Type B pancreatic cell (in vitro differentiated cells): ENCODE data around the gene SEC14L3. TPM values are rescaled to one million over a fixed set of nuclear protein-coding genes. Genes with fewer than 3 reads are reported as not detected.

Experiments
- DNase-seq: peaks from one replicate; pipeline ENCODE4 v3.0.0; 2021; ENCODE audit warnings: mixed read lengths; ENCODE audit not compliant: unreplicated experiment; ENCODE audit errors: extremely low spot score
- H3K27ac Mint-ChIP-seq: 2 replicates; pipeline ENCODE4 v1.8.0; 2021; ENCODE audit warnings: mild to moderate bottlenecking, mixed read lengths
- H3K27me3 Mint-ChIP-seq: 2 replicates; pipeline ENCODE4 v1.8.0; 2021; ENCODE audit warnings: mixed read lengths
- H3K36me3 Mint-ChIP-seq: 2 replicates; pipeline ENCODE4 v1.8.0; 2021; ENCODE audit warnings: mixed read lengths
- H3K4me1 Mint-ChIP-seq: one replicate; pipeline ENCODE4 v1.8.0; 2021; ENCODE audit warnings: mixed read lengths; ENCODE audit not compliant: unreplicated experiment
- H3K4me3 Mint-ChIP-seq: 2 replicates; pipeline ENCODE4 v1.8.0; 2021; ENCODE audit warnings: mild to moderate bottlenecking, mixed read lengths
- H3K9me3 Mint-ChIP-seq: 2 replicates; pipeline ENCODE4 v1.8.0; 2021; ENCODE audit warnings: mixed read lengths
- total RNA-seq: library from RNA; stranded (reverse); gene quantifications from 2 replicates; pipeline ENCODE4 v1.2.1, GENCODE V29; 2021; ENCODE audit warnings: low replicate concordance
- TF ChIP-seq, protein P1 (sequence below): fragments of 200-600 bp; sonication (generic); conservative IDR thresholded peaks from 2 replicates; pipeline ENCODE4 v1.5.0; 2021; ENCODE audit warnings: antibody characterized with exemption, mild to moderate bottlenecking

The SEC14L3 gene
- total RNA-seq, 1 donor from 2014 or later: not detected

DNA sequence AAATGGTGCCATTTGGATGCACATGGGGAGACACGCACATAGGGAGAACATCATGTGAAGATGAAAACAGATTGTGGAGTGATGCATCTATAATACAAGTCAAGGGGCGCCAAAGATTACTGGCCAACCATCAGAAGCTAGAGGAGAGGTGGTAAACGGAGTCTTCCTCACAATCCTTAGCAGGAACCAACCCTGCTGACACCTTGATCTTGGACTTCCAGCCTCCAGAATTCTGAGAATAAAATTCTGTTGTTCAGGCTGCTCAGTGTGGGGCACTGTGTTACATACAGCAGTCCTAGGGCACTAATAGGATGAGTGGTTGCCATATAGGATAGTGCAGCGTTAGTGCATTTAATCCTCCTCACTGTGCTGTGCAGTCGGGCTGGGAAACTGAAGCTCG is 41.6 kb upstream of the SEC14L3 start:
- Mint-ChIP-seq H3K36me3 (no peaks in the 10 kb centered on the region), H3K27ac (no peak overlapping the region), H3K9me3 (no peaks in the 10 kb centered on the region), H3K4me1 (no peaks in the 10 kb centered on the region), H3K4me3 (no peak overlapping the region), H3K27me3 (peaks cover 6% of the 10 kb centered on the region)
- no peak for DNase-seq
- TF ChIP-seq, protein P1, sequence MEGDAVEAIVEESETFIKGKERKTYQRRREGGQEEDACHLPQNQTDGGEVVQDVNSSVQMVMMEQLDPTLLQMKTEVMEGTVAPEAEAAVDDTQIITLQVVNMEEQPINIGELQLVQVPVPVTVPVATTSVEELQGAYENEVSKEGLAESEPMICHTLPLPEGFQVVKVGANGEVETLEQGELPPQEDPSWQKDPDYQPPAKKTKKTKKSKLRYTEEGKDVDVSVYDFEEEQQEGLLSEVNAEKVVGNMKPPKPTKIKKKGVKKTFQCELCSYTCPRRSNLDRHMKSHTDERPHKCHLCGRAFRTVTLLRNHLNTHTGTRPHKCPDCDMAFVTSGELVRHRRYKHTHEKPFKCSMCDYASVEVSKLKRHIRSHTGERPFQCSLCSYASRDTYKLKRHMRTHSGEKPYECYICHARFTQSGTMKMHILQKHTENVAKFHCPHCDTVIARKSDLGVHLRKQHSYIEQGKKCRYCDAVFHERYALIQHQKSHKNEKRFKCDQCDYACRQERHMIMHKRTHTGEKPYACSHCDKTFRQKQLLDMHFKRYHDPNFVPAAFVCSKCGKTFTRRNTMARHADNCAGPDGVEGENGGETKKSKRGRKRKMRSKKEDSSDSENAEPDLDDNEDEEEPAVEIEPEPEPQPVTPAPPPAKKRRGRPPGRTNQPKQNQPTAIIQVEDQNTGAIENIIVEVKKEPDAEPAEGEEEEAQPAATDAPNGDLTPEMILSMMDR: no peak

DNA sequence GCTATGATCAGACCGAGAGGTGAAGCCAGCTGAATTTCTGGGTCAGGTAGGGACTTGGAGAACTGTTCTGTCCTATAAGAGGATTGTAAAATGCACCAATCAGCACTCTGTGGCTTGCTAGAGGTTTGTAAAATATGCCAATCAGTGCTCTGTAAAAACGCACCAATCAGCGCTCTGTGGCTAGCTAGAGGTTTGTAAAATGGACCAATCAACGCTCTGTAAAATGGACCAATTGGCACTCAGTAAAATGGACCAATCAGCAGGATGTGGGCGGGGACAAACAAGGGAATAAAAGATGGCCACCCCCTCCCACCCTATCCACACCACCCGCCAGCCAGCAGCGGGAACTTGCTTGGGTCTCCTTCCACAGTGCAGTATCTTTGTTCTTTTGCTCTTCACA is 40.1 kb upstream of the SEC14L3 start:
- H3K4me1 Mint-ChIP-seq: no peaks in the 10 kb centered on the region
- H3K36me3 Mint-ChIP-seq: no peaks in the 10 kb centered on the region
- H3K27me3 Mint-ChIP-seq: peaks cover 6% of the 10 kb centered on the region
- TF ChIP-seq, protein P1: no peak
- no peak overlapping the region for H3K4me3 Mint-ChIP-seq
- no peak for DNase-seq
- no peak overlapping the region for H3K27ac Mint-ChIP-seq
- H3K9me3 Mint-ChIP-seq: no peaks in the 10 kb centered on the region

DNA sequence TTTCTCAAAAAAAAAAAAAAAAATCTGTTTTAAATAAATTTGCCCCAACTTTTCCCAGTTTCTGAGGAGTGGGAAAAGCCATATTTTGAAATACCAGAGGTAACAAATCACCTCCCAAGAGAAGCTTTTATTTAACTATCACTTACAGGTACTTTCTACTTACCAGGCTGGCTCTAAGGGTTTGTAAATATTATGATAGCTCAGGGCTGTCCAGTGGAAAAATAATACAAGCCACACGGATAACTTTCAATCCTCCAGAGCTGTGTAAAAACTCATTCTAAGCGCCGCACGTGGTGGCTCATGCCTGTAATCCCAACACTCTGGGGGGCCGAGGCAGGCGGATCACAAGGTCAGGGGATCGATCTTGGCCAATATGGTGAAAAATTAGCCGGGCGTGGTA is 39.3 kb upstream of the SEC14L3 start:
- H3K4me1 Mint-ChIP-seq: no peaks in the 10 kb centered on the region
- no peak overlapping the region for H3K4me3 Mint-ChIP-seq
- TF ChIP-seq, protein P1: no peak
- H3K36me3 Mint-ChIP-seq: no peaks in the 10 kb centered on the region
- no peaks in the 10 kb centered on the region for H3K9me3 Mint-ChIP-seq
- DNase-seq: no peak
- H3K27me3 Mint-ChIP-seq: peaks cover 10% of the 10 kb centered on the region
- no peak overlapping the region for H3K27ac Mint-ChIP-seq

DNA sequence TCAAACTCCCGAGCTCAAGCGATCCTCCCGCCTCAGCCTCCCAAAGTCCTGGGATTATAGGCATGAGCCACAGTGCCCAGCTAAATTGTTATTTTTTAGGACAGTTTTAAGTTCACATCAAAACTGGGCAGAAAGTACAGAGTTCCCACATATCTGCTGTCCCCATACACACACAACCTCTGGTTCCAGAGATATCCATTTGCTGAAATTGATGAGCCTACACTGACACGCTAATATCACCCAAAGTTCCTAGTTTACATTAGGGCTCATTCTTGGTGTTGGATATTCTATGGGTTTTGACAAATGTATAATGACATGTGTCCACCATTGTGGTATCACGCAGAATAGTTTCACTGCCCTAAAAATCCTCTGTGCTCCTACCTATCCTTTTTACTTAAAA is 36.4 kb upstream of the SEC14L3 start:
- TF ChIP-seq, protein P1: no peak
- H3K4me3 Mint-ChIP-seq: no peak overlapping the region
- DNase-seq: no peak

DNA sequence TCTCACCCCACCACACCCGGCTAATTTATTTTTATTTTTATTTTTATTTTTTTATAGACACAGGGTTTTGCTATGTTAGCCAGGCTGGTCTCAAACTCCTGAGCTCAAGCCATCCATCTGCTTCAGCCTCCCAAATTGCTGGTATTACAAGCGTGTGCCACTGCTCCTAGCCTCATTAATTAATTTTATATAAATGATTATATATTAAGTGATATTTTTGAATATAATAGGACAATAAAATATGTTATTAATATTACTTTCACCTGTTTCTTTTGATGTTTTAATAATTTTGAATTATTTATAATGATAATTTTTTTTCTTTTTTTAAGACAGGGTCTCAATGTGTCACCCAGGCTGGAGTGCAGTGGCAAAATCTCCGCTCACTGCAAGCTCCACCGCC is 35.9 kb upstream of the SEC14L3 start:
- H3K27ac Mint-ChIP-seq: no peak overlapping the region
- TF ChIP-seq, protein P1: no peak
- no peaks in the 10 kb centered on the region for H3K4me1 Mint-ChIP-seq
- no peaks in the 10 kb centered on the region for H3K36me3 Mint-ChIP-seq
- peaks cover 14% of the 10 kb centered on the region for H3K27me3 Mint-ChIP-seq
- H3K9me3 Mint-ChIP-seq: no peaks in the 10 kb centered on the region
- no peak for DNase-seq
- H3K4me3 Mint-ChIP-seq: no peak overlapping the region

More for the DNA sequence above, 36.4 kb upstream of the SEC14L3 start:
- Mint-ChIP-seq H3K36me3 (no peaks in the 10 kb centered on the region), H3K9me3 (no peaks in the 10 kb centered on the region), H3K4me1 (no peaks in the 10 kb centered on the region), H3K27ac (no peak overlapping the region), H3K27me3 (peaks cover 14% of the 10 kb centered on the region)

DNA sequence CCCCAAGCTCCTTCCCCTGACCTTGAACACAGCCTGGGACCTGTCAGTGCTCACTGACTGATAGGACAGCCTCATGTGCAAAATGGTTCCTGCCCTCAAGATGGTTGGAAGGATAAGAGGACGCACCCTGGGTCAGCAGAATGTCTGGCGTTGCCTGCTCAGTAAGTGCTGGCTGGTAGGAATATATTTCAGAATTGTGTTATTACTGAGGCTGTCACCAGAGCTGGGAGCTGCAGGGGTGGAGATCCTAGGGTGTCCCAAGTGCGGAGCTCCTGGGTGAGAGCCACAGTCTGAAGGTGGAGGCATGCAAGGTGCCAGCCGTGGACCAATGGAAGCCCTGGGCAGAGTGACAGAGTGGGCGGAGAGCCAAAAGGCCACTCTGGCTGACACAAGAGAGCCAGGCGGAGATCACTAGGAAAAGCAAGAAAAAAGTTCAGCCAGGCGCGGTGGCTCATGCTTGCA is 34.7 kb upstream of the SEC14L3 start:
- TF ChIP-seq, protein P1: no peak
- DNase-seq: no peak
- H3K4me3 Mint-ChIP-seq: no peak overlapping the region

More for the DNA sequence above, 34.7 kb upstream of the SEC14L3 start:
- H3K9me3 Mint-ChIP-seq: no peaks in the 10 kb centered on the region
- H3K4me1 Mint-ChIP-seq: no peaks in the 10 kb centered on the region
- peaks cover 14% of the 10 kb centered on the region for H3K27me3 Mint-ChIP-seq
- no peaks in the 10 kb centered on the region for H3K36me3 Mint-ChIP-seq
- H3K27ac Mint-ChIP-seq: no peak overlapping the region
